HG03521 (cell line): ENCODE data around the gene PCA3.

Source experiments
- ATAC-seq: cut with Tn5 transposase; IDR thresholded peaks from one replicate; pipeline ENCODE4 v1.9.1; 2021; ENCODE audit warnings: mild to moderate bottlenecking, moderate library complexity; ENCODE audit not compliant: unreplicated experiment

PCA3 gene

DNA sequence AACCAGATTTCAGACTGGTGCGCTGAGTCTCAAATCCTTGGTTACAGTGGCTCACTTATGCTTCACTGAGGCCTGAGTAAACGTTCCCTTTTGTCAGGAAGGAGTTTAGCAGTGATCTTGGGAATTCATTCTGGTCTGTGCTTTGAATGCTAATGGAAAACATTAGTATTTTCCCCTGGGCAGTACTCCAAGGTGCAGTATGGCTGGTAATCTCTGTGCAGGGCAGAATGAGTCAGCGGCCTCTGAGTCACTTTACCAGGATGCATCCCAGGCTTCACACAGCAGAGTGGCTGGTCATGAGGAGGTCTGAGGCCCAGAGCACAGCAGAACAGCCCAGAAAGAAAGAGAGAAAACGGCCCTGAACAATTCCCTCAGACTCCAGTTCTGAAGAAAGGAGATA is 54.0 kb downstream of the PCA3 start:
- no peak for ATAC-seq

- ATAC-seq = no peak
These were observed 56.2 kb downstream of the PCA3 start for GRCh38 chr9:76820431-76820830.

DNA sequence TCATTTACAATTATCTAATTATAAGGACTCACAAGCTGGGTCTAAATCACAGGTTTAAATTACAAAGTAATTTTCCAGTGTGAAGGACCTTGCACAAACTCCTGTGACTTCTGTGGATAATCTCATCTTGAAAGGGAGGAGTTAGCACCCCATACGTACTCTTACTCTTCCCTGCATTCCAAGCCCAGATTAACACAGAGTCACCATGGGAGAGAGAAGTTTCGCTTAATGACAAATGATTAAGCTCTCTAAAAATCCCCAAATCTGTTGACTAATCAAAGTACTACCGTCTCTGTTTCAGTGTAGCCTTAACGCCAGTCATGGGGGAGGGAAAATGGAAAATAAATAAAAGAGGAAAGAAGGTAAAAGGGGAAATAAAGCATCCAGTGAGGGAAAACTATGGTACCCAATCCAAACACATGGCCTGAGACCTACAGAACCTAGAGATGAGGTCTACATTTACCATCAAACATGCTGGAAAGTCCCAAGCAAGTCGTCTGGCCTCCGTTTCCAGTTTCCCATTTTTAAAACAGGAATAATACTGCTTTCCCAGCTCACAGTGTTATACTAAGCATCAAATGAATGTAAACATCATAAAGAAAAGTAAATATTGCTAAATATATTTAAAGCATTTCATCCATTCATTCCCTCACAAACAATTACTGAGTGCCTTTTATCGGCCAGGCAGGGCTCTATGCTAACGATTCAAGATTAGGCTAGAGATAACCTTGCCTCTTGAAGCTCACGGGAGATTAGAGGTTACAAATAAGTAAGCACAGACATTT is 63.2 kb downstream of the PCA3 start:
- ATAC-seq = no peak

- ATAC-seq = no peak
These were observed 64.2 kb downstream of the PCA3 start for GRCh38 chr9:76828447-76828846.

DNA sequence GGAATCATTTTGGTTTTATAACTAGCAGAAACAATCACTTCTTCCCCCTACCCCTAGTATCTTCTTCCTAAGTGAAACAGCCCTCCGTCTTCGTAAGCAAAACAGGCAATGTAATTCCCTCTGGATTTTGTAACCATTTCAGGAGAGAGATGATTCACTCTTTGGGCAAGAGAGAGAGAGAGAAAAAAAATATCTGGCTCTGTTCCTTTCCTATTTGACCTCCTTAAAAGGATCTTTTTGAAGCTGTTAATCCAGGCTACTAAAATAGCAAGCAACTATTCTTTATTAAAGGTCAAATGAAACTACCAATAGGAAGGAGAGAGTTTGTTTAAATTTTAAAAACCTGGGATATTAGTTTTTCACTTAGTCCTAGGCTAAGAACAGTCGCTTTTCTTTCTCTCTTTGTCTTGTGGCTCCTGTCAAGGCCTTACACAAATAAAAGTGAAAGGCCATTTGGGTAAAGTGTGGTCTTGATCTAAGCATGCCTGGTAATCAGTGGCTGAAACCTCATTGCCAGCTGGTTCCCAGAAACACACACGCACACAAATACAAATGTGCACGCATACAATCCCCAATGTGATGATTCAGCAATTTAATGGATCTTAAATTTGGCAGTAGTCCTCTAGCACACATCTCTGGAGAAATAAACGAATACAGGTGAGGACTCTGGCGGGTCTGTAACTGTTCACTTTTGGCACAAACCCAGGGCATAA is 71.5 kb downstream of the PCA3 start:
- no peak for ATAC-seq
